Left renal pelvis (tissue), 4 donors: ENCODE measurements around the gene FPR3. TPM values are rescaled to one million over a fixed set of nuclear protein-coding genes. Genes with fewer than 3 reads are reported as not detected.
"Not testable (repeated sequence)": the region's sequence is repeated elsewhere in the genome, so short reads cannot be mapped to it uniquely, and the experiment has no call there.

Experiments
- DNase-seq, 4 donors: peaks; one replicate each; pipeline ENCODE4 v3.0.0-alpha.2; 2013; ENCODE audit warnings: low read depth in 4 of 4, low spot score in 3 of 4
- polyA plus RNA-seq, 4 donors: library from polyadenylated mRNA; unstranded; fragments of 120-200 nt; gene quantifications; one replicate each; pipeline ENCODE4 v1.2.1, GENCODE V29; 2013; ENCODE audit not compliant: insufficient read length in 4 of 4

The FPR3 gene
- polyA plus RNA-seq, 4 donors: 0.27 to 1.2 (median 0.51) TPM

- no peak for DNase-seq
Measured at GRCh38 chr19:51783372-51783771, 11.6 kb upstream of the FPR3 start.

GRCh38 chr19:51784109-51784785, 10.7 kb upstream of the FPR3 start:
- no peak for DNase-seq

- no peak for DNase-seq
Measured at GRCh38 chr19:51784922-51785690, 9.9 kb upstream of the FPR3 start.

GRCh38 chr19:51786646-51787494, 8.1 kb upstream of the FPR3 start:
- DNase-seq: no peak

- no peak for DNase-seq
Measured at GRCh38 chr19:51788029-51788428, 6.9 kb upstream of the FPR3 start.

GRCh38 chr19:51789061-51789795, 5.7 kb upstream of the FPR3 start:
- DNase-seq: no peak

GRCh38 chr19:51792932-51793331, 2.0 kb upstream of the FPR3 start:
- DNase-seq: no peak

GRCh38 chr19:51793994-51794393, 963 bp upstream of the FPR3 start:
- no peak for DNase-seq

- no peak for DNase-seq
Measured at GRCh38 chr19:51796195-51796679, 1.3 kb downstream of the FPR3 start.

GRCh38 chr19:51797480-51797879, 2.5 kb downstream of the FPR3 start:
- DNase-seq: no peak

GRCh38 chr19:51798062-51798461, 3.1 kb downstream of the FPR3 start:
- no peak for DNase-seq

GRCh38 chr19:51799034-51799773, 4.2 kb downstream of the FPR3 start:
- no peak for DNase-seq

GRCh38 chr19:51799774-51800472, 5.0 kb downstream of the FPR3 start:
- DNase-seq: no peak

- no peak for DNase-seq
Measured at GRCh38 chr19:51800473-51801244, 5.7 kb downstream of the FPR3 start.

GRCh38 chr19:51802775-51803174, 7.8 kb downstream of the FPR3 start:
- DNase-seq: no peak

- DNase-seq: no peak
Measured at GRCh38 chr19:51803519-51803918, 8.6 kb downstream of the FPR3 start.

GRCh38 chr19:51803967-51804366, 9.0 kb downstream of the FPR3 start:
- no peak for DNase-seq

GRCh38 chr19:51804789-51805188, 9.8 kb downstream of the FPR3 start:
- not testable (repeated sequence) for DNase-seq
